Gastrocnemius medialis (tissue), 4 donors: ENCODE data around the gene RELCH.

ENCODE experiments used
- POLR2A ChIP-seq, 2 donors: fragments of 450-650 bp; IDR thresholded peaks; one replicate each; pipeline ENCODE4 v1.6.1; 2017; ENCODE audit warnings: antibody characterized with exemption in 2 of 2, mild to moderate bottlenecking in 2 of 2, moderate library complexity in 2 of 2
- TF ChIP-seq, protein P1 (sequence below), 5 experiments: fragments of 450-650 bp in 3 of 5; fragments of 200-600 bp in 2 of 5; sonication (generic) in 2 of 5; IDR thresholded peaks in 4 of 5; conservative IDR thresholded peaks in 1 of 5; 1 replicate in 4 of 5; 2 replicates in 1 of 5; pipeline ENCODE4 v1.5.1; 2016 to 2019; ENCODE audit warnings: antibody characterized with exemption in 5 of 5, mild to moderate bottlenecking in 3 of 5, moderate library complexity in 3 of 5

DNA sequence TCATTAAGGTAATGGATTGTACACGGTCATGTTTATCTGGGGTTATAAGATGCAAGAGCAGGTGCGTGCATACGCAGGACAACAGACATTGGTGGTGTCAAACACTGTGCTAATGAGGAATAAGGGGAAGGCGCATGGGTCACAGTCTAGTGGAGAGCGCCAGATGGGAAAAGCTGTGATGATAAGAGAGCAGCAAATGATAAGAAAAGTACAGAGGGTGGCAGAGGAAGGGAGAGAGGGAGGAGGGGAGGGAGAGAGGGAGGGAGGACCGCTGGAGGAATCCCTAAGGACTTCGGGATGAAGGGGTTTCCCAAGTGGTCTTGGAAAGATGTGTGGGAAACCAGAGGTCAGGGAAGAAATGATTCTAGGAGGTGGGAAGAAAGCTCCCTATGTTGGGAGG lies 140.9 kb downstream of the RELCH start:
- TF ChIP-seq, protein P1, sequence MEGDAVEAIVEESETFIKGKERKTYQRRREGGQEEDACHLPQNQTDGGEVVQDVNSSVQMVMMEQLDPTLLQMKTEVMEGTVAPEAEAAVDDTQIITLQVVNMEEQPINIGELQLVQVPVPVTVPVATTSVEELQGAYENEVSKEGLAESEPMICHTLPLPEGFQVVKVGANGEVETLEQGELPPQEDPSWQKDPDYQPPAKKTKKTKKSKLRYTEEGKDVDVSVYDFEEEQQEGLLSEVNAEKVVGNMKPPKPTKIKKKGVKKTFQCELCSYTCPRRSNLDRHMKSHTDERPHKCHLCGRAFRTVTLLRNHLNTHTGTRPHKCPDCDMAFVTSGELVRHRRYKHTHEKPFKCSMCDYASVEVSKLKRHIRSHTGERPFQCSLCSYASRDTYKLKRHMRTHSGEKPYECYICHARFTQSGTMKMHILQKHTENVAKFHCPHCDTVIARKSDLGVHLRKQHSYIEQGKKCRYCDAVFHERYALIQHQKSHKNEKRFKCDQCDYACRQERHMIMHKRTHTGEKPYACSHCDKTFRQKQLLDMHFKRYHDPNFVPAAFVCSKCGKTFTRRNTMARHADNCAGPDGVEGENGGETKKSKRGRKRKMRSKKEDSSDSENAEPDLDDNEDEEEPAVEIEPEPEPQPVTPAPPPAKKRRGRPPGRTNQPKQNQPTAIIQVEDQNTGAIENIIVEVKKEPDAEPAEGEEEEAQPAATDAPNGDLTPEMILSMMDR (IDR thresholded peaks at IDR 0.05 in 4 of 5, conservative IDR thresholded peaks at IDR 0.05 in 1 of 5) = no peak
- TF ChIP-seq POLR2A (IDR thresholded peaks at IDR 0.05) = no peak
